ENCODE measurements around the gene NUMA1.

GRCh38 chr11:71977090-71977489, 103.3 kb downstream of the NUMA1 start:
- TF ChIP-seq CTCF (IDR thresholded peaks at IDR 0.05 in 4 of 5, conservative IDR thresholded peaks at IDR 0.05 in 1 of 5) (no peak), POLR2A (IDR thresholded peaks at IDR 0.05) (no peak)

All from gastrocnemius medialis (tissue), 4 donors.